K562 (cell line): Measurements from ENCODE around the gene RFLNA. TPM values are rescaled to one million over a fixed set of nuclear protein-coding genes. Genes with fewer than 3 reads are reported as not detected.
A peak's percentile ranks its signal among the peaks of the same experiment; 100 is the strongest.
"Not testable (repeated sequence)": the region's sequence is repeated elsewhere in the genome, so short reads cannot be mapped to it uniquely, and the experiment has no call there.

Experiments
- ATAC-seq: fragments of 200-7000 bp; cut with Tn5 transposase; 3 replicates; pipeline ENCODE4 v1.9.1; 2020; ENCODE audit warnings: moderate library complexity
- BruUV-seq: library from RNA; stranded (reverse); fragments of 400-500 nt; replicated peaks from 2 replicates; lab custom pipeline; 2021; lab: Mats Ljungman, UMichigan
- CTCF ChIA-PET: fragments of 300-600 bp; formaldehyde crosslinking; extraction: SDS; loops from one replicate; lab custom pipeline; 2021; ENCODE audit warnings: low intra/inter-chr PET ratio; lab: Yijun Ruan, JAX
- POLR2A ChIA-PET: fragments of 300-600, 350-650 bp; sonication (Branson Sonifier 250); formaldehyde crosslinking; extraction: SDS; loops from one replicate; lab custom pipeline; 2021; ENCODE audit warnings: antibody characterized with exemption, inconsistent platforms; lab: Yijun Ruan, JAX
- DNase-seq, 4 experiments: peaks; one replicate each; pipeline versions ENCODE4 v3.0.0 to v3.0.0-alpha.2; 2011 to 2018; ENCODE audit warnings: low spot score in 3 of 4, mixed read lengths in 3 of 4; ENCODE audit errors: extremely low read depth in 1 of 4
- FAIRE-seq: peaks from 2 replicates; lab custom pipeline; 2011; peaks lifted over from hg19 to GRCh38; lab: Jason Lieb, UNC
- H2AFZ ChIP-seq: 2 replicates; pipeline ENCODE4 v1.6.0; 2011; ENCODE audit warnings: low read depth, low read length, control low read depth, inconsistent platforms
- H3K27ac ChIP-seq: fragments of 200-600 bp; 3 replicates; pipeline ENCODE4 v1.8.0; 2011; ENCODE audit warnings: low read depth, mild to moderate bottlenecking, control low read depth, inconsistent platforms, low read length, moderate library complexity, mixed read lengths; ENCODE audit errors: extremely low read depth
- H3K27me3 ChIP-seq, 2 experiments: fragments of 300-600 bp in 1 of 2; 2 replicates in 1 of 2; 3 replicates in 1 of 2; pipeline versions ENCODE4 v1.6.0 to v1.8.0; 2011; ENCODE audit warnings: inconsistent platforms in 2 of 2, low read length in 2 of 2, mild to moderate bottlenecking in 1 of 2, mixed read lengths in 1 of 2, moderate library complexity in 1 of 2; ENCODE audit not compliant: control insufficient read depth in 2 of 2, insufficient read depth in 2 of 2
- H3K36me3 ChIP-seq: fragments of 300-600 bp; 3 replicates; pipeline ENCODE4 v1.8.0; 2011; ENCODE audit warnings: mild to moderate bottlenecking, low read length, inconsistent platforms; ENCODE audit not compliant: control insufficient read depth, insufficient read depth
- H3K4me1 ChIP-seq, 2 experiments: fragments of 200-600 bp in 1 of 2; replicated peaks in 1 of 2; 2 replicates in 1 of 2; 3 replicates in 1 of 2; pipeline versions ENCODE4 v1.5.1 to v1.8.0; 2011; ENCODE audit warnings: inconsistent platforms in 2 of 2, low read length in 2 of 2, mild to moderate bottlenecking in 1 of 2, mixed read lengths in 1 of 2, moderate library complexity in 1 of 2; ENCODE audit not compliant: control insufficient read depth in 2 of 2, insufficient read depth in 2 of 2
- H3K4me2 ChIP-seq: 2 replicates; pipeline ENCODE4 v1.6.1; 2011; ENCODE audit warnings: low read length, control low read depth, inconsistent platforms, mixed read lengths; ENCODE audit not compliant: insufficient read depth
- H3K4me3 ChIP-seq: fragments of 200-600 bp; sonication (generic), shearing (Covaris generic); 2 replicates; pipeline ENCODE4 v1.5.1; 2016; ENCODE audit warnings: control low read depth, inconsistent platforms
- H3K79me2 ChIP-seq: fragments of 200-600 bp; 3 replicates; pipeline ENCODE4 v1.8.0; 2011; ENCODE audit warnings: low read length, inconsistent platforms; ENCODE audit not compliant: control insufficient read depth, insufficient read depth
- H3K9ac ChIP-seq, 2 experiments: 2 replicates each; pipeline versions ENCODE4 v1.6.0 to v1.6.1; 2011; ENCODE audit warnings: low read depth in 2 of 2, low read length in 2 of 2, control low read depth in 1 of 2, inconsistent platforms in 1 of 2, mild to moderate bottlenecking in 1 of 2, mixed read lengths in 1 of 2; ENCODE audit not compliant: insufficient read depth in 1 of 2
- H3K9me1 ChIP-seq: one replicate; pipeline ENCODE4 v1.6.0; 2011; ENCODE audit warnings: inconsistent platforms, mild to moderate bottlenecking, low read length, moderate library complexity; ENCODE audit not compliant: control insufficient read depth, insufficient read depth
- H3K9me3 ChIP-seq: replicated peaks from 2 replicates; pipeline ENCODE4 v1.5.1; 2011; ENCODE audit warnings: low read depth, low read length, inconsistent platforms; ENCODE audit not compliant: control insufficient read depth, insufficient read depth
- H4K20me1 ChIP-seq: replicated peaks from 2 replicates; pipeline ENCODE4 v1.6.1; 2011; ENCODE audit warnings: low read length, inconsistent platforms, mixed read lengths; ENCODE audit not compliant: control insufficient read depth, insufficient read depth
- ILK ChIP-seq: fragments of 450-650 bp; IDR thresholded peaks from 2 replicates; pipeline ENCODE4 v1.6.1; 2016; ENCODE audit warnings: missing genetic modification characterization, low read depth, mild to moderate bottlenecking, missing compliant biosample characterization, moderate library complexity, borderline replicate concordance
- POLR2G ChIP-seq: fragments of 200-400 bp; formaldehyde crosslinking; IDR thresholded peaks from 2 replicates; pipeline ENCODE4 v1.6.1; 2017; ENCODE audit warnings: low read depth, mild to moderate bottlenecking, antibody characterized with exemption, low read length, moderate library complexity
- SUPT5H ChIP-seq: fragments of 450-650 bp; IDR thresholded peaks from 2 replicates; pipeline ENCODE4 v1.6.1; 2016
- ZKSCAN3 ChIP-seq: fragments of 250-450 bp; sonication (Bioruptor Pico); IDR thresholded peaks from 2 replicates; pipeline ENCODE4 v1.4.0; 2020
- WGBS: fragments of 100-300 bp; shearing (Covaris generic); methylation state at CpG from one replicate; pipeline ENCODE4 v1.1.6; 2016; ENCODE audit warnings: low coverage, mixed read lengths; ENCODE audit not compliant: insufficient coverage; ENCODE audit errors: missing lambda C conversion rate; 5-methylcytosine and 5-hydroxymethylcytosine counted together
- in situ Hi-C: fragments of 300-500 bp; cut with MboI; formaldehyde crosslinking; loops from 4 replicates; pipeline ENCODE4 v1.15.0; 2018; ENCODE audit warnings: inconsistent platforms, mixed read lengths
- intact Hi-C: fragments of 100-400 bp; cut with micrococcal nuclease; formaldehyde crosslinking; loops from 2 replicates; pipeline ENCODE4 v1.14.2; 2022
- polyA plus RNA-seq, 8 experiments: library from polyadenylated mRNA; depleted of rRNA in 4 of 8; stranded (reverse) in 5 of 8; unstranded in 3 of 8; fragments of >200 nt; fragmentation: Nextera tagmentation in 2 of 8; fragmentation: Illumina TruSeq in 1 of 8; extraction: Ambion mirVana in 2 of 8; extraction: Trizol in 1 of 8; gene quantifications; 2 replicates each; pipeline versions ENCODE4 v1.2.1 to v1.2.3, GENCODE V29; 2011 to 2014; ENCODE audit warnings: inconsistent platforms in 1 of 8, missing spikeins in 1 of 8
- total RNA-seq, 7 experiments: library from RNA; depleted of rRNA in 6 of 7; stranded (reverse); fragments of >200 nt in 6 of 7; fragmentation: Illumina TruSeq in 2 of 7; extraction: Trizol in 2 of 7; gene quantifications; 2 replicates each; pipeline versions ENCODE4 v1.2.1 to v1.2.3, GENCODE V29; 2011 to 2021; ENCODE audit warnings: low replicate concordance in 1 of 7

Gene RFLNA
- total and polyA plus RNA-seq, 9 of the 15 experiments (the other 6 are each of a cell fraction or from before 2014, with no cell fraction given) = not detected

- ATAC-seq (no peak), FAIRE-seq (no peak), DNase-seq (no peak)
- H3K9ac ChIP-seq = no peak overlapping the region
- H3K27ac ChIP-seq = no peak overlapping the region
- H3K4me1 ChIP-seq = no peaks in the 10 kb centered on the region
- H2AFZ ChIP-seq = no peak overlapping the region
- peak; percentile 50; the same call in 1 of the 2 replicates for TF ChIP-seq POLR2G
- no peak for TF ChIP-seq ZKSCAN3 (CRISPR knock-in tag)
- TF ChIP-seq SUPT5H = no peak
- no peak for TF ChIP-seq ILK (tag)
- H3K79me2 ChIP-seq = no peaks in the 10 kb centered on the region
- no peak overlapping the region for H3K4me2 ChIP-seq
- H3K36me3 ChIP-seq = peaks cover 24% of the 10 kb centered on the region; the same call in 2 of the 3 replicates
- H3K9me1 ChIP-seq = peaks cover 3% of the 10 kb centered on the region
- POLR2A ChIA-PET = interaction anchor here (0.7 kb wide), 1 partner anchor 269 kb away, joined by 3 read pairs; no protein-coding TSS in a partner anchor
- peaks cover 11 to 21% of the 10 kb centered on the region in 2 experiments; a peak in 3 of 5 replicates for H3K27me3 ChIP-seq
- H3K9me3 ChIP-seq = peaks cover 12% of the 10 kb centered on the region
- no peak overlapping the region for H3K4me3 ChIP-seq
- in situ Hi-C loops = no loop called here
- BruUV-seq = no TSS peak
- WGBS = 81% methylated on average over 10 of the region's 10 CpGs
- intact Hi-C loops = loop anchor here (10.0 kb wide), 1 partner anchor 362 kb away; no protein-coding TSS in a partner anchor
- CTCF ChIA-PET = interaction anchor here (4.0 kb wide), 1 partner anchor 286 kb away, joined by 32 read pairs; no protein-coding TSS in a partner anchor
- H4K20me1 ChIP-seq = no peaks in the 10 kb centered on the region
Measured at GRCh38 chr12:124322271-124322998, 27.5 kb downstream of the RFLNA start.

GRCh38 chr12:124322999-124323328 is 28.1 kb downstream of the RFLNA start:
- H3K9me3 ChIP-seq = peaks cover 12% of the 10 kb centered on the region
- H3K27me3 ChIP-seq = peaks cover 8 to 16% of the 10 kb centered on the region in 2 experiments; a peak in 3 of 5 replicates
- DNase-seq, H3K4me1 ChIP-seq, H4K20me1 ChIP-seq, POLR2A ChIA-PET, BruUV-seq, H3K79me2 ChIP-seq, ATAC-seq, H3K4me3 ChIP-seq, H3K9ac ChIP-seq, CTCF ChIA-PET, H3K9me1 ChIP-seq, H3K27ac ChIP-seq, H2AFZ ChIP-seq, in situ Hi-C loops, H3K4me2 ChIP-seq, FAIRE-seq: not testable (repeated sequence)
- intact Hi-C loops = loop anchor here (10.0 kb wide), 1 partner anchor 362 kb away; no protein-coding TSS in a partner anchor
- peaks cover 24% of the 10 kb centered on the region; the same call in 2 of the 3 replicates for H3K36me3 ChIP-seq
- WGBS = 73% methylated on average over 1 of the region's 1 CpG
